CD1c-positive myeloid dendritic cell (primary cell): Measurements from ENCODE around the gene ZIC2.

ENCODE experiments used
- DNase-seq: peaks from one replicate; pipeline ENCODE4 v3.0.0-alpha.2; 2016; ENCODE audit errors: extremely low spot score

Gene ZIC2

DNA sequence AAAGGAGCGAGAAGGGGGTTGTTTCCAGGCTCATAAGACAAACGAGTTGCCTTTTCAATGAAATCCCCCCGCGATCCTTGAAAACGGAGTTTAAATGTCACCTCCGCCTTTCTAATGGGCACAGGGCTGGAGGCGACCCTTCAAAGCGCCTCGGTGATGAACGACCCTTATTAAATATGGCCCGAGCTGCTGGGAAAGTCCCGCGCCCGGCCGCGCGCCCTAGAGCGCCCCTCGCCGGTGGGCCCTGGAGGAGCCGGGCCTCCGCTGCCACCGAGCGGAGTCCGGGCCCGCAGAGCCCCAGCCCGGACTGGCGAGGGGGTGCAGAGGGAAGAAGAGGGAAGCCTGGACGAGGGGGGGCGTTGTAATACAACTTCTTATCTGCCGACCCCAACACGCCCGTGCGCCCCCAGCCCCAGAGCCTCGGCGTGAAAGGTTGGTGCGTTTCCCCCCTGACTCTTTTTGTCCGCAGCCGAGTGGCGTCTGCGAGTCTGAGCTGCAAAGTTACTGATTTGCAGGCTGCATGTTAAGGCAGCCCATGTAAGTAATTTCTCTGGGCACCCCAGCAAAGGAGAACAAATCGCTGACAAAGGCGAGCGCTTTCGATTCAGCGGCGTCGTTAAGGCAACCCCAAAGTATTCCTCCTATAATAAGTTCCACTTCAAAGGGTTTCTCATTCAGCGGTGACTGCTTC, 21.9 kb upstream of the ZIC2 start:
- DNase-seq: no peak

DNA sequence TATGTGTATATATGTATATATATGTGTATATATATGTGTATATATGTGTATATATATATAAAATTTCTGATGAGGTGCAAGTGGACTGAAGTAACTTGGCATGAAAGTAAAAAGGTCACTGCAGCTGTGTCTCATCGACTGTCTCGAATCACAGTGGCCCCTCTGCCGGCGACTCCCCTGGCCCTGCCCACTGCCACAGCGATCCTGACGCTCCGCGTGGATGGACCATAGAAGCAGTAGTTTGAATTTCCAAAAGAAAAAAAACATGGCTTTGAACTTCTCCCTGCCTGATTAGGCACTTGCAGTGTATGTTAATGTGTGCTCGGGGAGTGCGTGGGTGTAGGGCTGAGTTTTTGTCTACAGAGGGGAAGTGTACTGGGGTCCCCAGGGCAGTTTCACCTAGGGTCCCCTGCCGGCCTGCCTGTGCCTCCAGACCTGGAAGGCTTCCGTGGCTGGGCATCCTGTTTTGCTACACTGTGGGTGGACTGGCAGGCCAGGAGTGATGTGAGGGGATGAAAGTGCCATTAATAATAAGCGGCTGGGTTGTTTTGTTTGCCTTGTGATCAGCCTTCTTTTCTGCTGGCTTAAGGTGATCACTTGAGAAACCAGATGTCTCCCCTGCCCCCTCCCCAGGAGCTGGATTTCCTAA, 20.8 kb upstream of the ZIC2 start:
- no peak for DNase-seq

DNA sequence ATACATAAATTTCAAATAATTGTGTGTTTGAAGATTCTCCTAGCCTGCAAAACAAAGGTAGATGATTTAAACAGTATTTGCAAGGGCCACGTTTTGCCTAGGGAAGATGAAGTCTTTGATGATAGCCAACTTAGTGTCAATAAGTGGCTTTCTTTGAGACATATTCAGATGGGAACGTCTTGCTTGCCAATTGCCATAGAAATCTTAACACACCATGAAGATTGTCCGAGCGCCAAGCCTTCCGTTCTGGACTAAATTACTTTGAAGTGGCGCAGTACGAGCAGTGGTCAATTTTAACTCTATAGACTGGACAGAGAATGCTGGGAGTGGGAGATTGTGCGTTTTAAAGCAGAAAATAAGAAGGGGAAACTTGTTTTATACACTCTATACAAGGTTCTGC, 19.9 kb upstream of the ZIC2 start:
- DNase-seq: no peak

DNA sequence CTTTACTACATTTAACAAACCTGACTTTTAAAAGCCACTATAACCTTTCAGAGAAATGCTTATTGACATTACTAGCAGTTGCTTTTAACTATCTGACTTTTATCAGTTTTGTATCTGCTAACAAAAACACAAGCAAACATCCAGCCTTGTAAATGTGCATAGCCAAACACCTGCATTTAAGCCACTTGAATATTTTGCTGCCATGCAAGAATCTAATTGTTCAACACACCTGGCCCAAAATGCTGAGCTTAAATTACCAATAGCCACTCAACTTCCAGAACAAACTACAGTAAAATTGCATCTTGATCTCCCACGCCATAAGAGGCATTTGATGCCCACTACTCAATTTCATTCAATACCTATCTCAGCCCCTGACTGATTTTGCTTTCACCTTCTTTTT, 19.3 kb upstream of the ZIC2 start:
- DNase-seq: no peak

DNA sequence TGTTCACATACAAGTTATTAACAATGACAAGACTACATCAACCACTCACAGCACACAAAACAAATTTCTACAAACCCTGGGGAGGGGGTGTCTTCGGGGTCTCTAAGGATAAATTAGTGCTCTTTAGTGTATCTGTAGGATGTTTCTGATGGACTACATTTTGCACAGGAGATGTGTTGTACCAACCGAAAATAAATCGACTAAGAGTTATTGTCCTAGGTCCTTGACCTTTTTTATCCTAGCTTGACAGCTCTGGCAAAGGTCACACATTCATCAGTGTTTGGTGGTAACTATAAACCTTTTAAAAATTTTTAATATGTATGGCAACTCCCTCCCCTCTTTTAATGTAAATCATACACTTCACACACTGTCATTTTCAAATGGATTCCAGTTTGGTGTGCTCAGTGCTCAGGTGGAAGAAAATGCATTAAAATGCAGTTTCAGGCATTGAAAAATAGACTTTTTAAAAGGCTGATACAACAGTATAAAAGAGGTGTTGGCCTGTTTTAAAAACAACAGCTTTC, 17.7 kb upstream of the ZIC2 start:
- DNase-seq: no peak

DNA sequence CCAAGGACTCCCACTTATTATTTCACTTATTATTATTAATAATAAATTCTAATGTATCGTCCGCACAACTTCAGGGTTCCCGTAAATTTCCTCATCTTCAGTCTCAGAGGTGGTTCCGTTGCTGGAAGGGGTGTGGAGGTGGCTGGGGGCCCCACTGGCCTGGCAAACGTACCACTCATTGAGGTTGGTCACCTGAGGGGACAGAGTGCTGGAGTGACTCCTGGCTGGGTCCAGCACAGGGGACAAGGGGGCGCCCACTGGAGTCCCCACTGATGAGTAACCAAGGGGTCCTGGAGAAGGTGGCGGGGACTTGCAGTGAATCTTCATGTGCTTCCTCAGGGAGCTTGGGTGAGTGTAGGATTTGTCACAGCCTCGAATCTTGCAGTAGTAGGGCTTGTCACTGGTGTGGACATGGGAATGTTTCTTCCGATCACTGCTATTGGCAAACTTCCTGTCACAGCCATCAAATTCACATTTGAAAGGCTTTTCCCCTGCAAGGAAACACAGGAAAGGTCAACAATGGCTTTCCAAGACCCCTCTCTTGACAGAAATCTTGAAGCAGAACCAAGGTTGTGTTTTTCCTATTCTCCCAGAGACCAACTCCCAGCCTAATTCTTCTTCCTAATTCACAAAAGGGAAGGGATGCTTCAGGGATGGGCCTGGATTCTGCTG, 16.1 kb upstream of the ZIC2 start:
- DNase-seq: no peak

DNA sequence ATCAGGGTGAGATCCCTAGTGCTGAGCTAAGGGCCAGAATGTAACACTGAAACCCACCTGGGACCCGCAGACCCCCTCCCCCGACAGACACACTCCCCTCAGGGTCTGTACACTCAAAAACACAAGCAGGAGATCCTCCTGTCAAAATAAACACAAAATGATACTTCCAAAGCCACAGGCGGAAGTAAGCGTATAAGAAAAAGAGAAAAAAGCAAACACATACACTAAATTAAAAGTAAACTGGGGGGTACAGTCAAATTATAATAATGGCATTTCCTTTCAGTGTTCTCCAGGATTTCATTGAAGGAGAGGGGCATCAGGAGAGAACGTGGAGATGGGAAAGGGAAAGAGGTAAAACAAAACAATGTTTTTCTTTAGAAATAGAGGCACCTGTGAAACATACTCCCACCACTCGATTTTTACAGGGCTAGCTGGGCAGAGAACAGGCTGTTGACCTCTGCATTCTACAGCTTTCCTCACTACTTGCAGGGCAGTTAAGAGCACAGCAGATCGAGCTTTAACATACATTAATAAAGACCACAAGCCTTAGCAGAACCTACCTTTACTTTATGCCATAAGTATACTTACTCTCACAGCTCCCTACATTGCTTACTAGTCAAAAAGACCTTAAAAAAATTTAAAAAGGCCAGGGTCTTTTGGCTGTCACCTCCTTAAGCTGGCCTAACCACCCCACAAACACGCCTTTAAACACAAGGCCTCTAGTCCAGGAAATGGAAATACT, 15.3 kb upstream of the ZIC2 start:
- no peak for DNase-seq

DNA sequence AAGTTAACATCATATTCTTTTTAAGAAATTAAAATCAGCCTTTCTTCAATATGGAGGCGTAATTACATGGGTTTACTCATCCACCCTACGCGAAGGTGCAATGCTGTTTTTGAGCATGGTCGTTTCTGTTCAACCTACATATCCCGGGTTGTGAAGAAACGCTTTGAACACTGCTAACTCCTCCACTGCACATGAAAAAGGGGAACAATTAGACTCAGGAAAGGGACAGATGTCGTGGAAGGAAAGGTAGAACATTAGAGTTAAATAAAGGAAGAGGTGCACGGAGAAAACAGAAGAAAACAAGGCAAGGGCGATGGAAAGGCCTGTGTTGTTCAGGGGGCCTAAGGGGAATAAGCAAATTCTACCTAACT, 14.1 kb upstream of the ZIC2 start:
- DNase-seq: no peak

DNA sequence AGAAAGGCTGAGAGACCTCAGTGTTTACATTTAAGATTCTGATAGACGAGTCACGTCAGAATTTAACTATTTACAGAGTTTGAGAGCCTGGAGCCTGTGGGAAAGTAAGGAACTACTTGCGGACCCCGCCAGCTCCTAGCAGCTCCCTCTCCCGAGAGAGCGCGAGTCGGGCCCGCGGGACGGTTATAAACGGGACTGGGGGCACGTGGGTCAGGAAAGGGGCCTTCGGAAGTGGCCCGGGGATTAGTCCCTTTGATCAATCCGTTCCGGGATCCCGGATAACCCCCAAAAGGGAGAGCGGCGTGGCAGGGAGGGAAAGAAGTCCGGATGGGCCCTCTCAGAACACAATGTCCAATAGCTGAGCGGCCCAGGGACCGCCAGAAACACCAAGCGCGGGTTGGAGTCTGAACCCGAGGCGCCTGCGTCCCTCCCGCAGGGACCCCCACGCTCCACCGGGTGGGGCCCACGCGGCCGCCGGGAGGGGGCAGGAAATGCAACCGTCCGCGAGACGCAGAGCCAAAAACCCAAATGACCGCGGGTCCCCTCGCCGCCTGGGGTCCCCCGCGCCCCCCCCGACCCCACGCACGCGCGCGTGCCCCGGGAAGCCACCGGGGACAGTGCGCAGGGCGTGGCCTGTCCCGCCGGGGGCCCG, 13.6 kb upstream of the ZIC2 start:
- no peak for DNase-seq

DNA sequence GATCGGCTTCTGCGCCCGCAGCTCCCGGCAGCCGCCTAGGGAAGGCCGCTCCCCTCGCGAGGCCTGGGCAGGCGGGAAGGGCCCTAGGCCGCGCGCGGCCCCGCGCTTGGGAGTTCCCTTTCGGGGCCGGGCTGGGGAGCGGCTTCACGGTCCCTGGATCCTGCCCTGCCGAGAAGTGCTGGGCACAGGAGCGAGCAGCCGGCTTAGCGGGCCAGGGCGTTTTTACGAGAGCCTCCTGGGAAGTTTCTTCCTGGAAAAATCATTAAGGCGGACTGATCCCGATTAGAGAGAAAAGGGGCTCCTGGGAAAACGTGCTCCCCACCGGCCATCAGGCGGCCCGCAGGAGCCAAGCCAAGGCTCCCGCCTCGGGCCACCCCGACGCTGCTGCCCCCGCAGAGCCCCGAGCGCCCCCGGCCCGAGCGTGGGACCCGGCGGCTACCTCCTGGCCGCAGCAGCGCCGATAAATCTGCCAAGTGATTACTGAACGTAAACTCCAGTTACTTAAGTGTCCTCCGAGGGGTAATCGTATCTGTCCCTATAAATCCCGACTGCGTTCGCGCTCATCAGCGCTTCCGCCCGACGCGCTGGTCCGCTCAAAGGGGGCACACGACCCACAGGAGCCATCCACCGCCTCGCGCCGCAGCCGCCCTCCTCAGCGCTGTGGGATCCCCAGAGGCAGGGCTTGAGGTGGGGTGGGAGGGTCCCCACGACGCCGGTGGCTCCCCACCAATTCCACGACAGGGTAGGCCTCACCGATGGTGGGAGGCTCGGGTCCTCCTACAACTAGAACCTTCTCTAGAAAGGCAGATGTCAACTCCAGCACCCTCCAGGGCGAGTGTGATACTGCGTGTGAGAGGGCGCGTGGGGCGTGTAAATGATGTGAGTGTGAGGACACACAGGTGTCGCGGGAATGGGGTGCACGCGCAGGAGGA, 12.8 kb upstream of the ZIC2 start:
- no peak for DNase-seq

DNA sequence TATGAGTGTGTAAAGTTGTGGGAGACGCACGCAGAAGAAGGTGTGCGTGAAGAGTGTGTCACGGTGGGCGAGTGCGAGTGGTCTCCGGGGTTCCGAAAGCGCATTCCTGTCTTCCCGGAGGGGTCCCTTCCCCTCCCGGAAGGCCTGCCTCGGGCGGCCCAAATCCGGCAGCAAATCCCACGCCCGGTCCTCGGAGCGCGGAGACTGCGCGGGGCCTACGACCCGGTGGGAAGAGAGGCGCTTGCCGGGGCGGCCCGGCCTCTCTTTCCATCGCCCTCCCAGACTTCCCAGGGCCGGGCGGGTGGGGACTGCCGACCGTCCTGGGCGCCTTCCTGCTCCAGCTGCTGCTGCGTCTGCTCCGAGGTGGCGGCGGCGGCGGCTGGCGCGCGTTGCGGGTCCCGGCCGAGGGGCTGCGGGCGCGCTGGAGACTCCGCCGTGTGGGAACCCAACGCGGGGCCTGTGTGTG, 12.1 kb upstream of the ZIC2 start:
- no peak for DNase-seq

DNA sequence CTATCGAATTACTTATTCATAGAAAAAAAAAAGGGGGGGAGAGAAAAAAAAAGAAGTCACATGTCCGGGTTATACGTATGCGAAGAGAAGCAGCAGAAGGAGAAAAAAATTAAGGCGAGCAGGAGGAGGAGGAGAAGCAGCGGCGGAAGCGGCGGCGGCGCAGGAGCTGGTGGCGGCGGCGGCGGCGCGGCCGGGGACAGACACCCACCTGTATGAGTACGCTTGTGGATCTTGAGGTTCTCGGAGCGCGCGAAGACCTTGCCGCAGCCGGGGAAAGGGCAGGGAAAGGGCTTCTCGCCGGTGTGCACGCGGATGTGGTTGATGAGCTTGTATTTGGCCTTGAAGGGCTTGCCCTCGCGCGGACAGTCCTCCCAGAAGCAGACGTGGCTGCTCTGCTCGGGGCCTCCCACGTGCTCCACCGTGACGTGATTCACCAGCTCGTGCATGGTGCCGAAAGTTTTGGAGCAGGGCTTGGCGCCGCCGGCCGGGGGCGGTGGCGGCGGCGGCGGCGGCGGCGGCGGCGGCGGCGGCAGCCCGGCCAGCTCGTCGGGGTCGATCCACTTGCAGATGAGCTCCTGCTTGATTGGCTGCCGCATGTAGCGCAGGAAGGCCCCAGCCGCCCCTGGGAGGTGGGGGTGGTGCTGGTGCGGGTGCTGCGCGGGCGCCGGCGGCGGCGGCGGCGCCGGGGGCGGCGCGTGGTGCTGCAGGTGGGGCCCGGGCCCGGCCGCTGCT, 11.5 kb upstream of the ZIC2 start:
- DNase-seq: peak; percentile 28

DNA sequence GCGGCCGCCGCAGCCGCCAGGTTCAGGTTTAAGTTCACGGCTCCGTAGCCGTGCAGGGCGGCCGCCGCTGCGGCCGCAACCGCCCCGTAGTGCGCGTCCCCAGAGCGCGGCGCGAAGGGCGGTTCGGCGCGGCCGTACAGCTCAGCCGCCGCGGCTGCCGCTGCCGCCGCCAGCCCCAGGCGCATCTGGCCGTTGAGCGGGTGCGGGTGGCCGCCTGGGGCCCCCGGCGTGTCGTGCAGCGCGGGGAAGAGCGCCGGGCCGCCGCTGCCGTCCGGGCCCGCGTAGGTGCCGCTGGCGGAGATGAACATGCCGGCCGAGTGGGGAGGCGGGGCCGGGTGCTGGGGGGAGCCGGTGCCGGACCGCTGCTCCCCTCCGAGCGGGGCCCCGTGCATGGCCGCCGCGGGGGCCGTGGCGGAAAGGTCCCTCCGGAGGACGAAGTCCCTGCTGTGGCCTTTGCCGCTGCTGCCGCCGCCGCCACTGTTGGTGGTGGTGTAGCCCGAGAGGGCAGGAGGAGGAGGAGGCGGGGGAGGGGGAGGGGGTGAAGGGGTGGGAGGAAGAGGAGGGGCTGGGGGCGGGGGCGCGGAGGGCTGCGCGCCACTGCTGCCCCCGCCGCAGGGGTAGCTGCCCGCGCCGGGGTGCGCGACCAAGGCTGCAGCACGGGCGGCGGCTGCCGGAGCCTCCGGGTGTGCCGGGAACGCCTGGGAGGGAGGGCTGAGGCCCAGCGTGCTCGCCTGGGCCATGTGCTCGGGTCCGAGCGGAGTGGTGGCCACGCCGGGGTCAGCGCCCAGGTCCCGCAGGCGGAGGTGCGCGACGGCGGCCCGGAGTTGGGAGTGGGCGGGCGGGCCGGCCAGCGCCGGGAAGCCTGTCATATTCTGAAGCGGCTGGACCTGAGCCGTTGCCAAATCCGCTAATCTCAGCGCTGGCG, 10.7 kb upstream of the ZIC2 start:
- no peak for DNase-seq

DNA sequence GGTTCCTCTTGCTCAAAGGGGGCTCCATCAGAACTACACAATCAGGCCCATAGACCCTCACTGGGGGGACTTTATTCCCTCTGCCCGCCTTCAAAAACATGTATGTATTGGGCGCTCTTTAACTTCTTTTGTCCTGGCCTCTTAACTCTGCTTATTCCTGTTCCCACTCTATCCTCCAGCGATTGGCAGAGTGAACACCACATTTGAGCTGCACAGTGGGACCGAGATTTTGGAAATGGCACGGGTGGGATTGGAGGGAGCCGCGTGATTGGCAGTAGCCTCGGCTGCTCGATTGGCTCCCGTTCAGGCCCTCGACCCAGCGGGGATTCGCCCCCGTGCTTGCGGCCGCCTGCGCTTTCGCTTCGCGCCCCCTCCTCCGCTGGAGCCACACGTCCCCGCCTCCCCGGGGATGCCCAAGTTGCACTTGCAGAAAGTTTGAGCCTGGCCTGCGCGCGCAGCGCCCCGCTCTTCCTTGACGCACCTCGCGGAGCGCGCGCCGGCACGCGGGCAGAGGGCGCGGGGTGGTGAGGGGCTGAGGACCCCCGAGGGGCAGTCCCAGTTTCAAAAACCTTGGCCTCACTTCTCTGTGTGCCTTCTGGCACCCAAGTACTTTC, 9.9 kb upstream of the ZIC2 start, which contains the start of gene ZIC5:
Gene ZIC5 (minus strand): TSS at position 192 of the 614 bp plus-strand sequence. CDS start 164 bp downstream, at position 28.
- DNase-seq: no peak

DNA sequence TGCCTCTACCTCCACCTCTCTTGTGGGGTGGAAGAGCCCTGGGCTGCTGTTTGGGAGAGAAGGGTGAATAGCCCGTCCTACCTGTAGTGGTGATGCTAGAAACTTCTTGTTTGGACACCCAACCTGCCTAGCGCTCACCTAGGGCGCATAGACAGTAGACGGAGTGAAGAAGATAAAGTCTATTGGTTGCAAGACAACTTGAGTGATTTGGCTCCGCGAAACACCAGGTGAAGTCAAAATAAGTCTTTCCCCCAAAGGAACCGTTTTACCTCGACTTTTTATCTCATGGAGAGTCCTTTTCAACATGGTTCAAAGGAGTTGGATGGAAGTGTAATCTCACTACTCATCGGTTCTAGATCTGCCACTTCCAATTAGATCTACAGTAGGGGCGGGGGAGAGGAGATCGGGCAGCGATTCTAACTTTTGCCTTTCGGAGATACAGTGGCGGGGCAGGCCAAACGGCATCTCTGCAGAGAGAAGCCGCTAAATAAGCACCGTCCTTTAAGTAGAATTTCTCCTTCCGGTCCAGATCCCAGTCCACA, 9.3 kb upstream of the ZIC2 start:
- DNase-seq: no peak

DNA sequence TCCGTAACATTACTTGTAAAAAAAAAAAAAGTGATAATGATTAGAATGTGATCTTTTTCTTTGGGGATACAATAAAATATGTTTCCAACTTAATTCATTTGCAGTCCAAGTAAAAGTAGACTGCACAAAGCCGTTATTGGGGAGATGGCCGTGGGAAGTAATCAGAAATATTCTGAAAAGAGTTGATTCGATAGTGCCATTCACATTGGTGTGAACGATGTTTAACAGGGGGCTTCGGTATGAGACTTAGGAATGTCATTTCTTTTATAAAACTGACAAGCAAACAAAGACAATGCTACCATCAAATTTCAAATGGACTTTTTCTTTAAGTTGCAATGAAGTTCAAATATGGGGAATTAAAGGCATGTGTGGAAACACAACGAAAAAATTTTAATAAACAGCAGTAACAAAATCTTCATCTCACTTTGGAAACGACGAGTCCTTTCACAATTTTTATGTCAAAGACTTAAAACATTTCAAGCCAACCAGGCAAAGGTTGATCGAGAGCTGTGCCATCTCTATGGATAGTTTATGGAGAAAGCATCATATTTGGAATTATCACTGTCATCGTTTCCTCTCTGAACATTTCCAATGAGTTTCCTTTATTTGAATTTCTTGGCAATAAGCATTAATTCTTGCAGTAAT, 8.3 kb upstream of the ZIC2 start:
- no peak for DNase-seq

DNA sequence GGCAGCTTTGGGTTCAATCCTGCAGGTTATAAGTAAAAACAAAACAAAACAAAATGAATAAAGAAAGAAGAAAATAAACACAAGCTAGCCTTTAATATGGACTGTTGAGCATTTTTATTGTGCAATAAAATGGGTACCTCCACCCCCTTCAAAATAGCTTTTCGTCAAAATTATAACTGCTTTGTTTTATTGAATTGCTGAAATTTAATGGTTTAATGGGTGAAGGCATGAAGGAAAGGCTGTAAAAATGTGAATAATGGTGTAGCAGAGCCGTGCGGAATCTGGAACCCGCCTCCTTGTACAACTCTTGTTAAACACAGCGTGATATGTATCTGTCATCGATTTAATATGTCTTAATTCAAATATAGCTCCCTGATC, 7.8 kb upstream of the ZIC2 start:
- no peak for DNase-seq
